Heart left ventricle (tissue), 16 donors: ENCODE results near the gene UNC119B. TPM values are rescaled to one million over a fixed set of nuclear protein-coding genes. Genes with fewer than 3 reads are reported as not detected.

Experiments used
- ATAC-seq, 4 donors: fragments of 200-7000 bp; cut with Tn5 transposase; one replicate each; pipeline ENCODE4 v1.9.1; 2020 to 2022; ENCODE audit warnings: moderate library complexity in 4 of 4, mild to moderate bottlenecking in 3 of 4, moderate number of reproducible peaks in 1 of 4
- DNase-seq, 5 donors: peaks; one replicate each; pipeline ENCODE4 v3.0.0-alpha.2; 2020
- H3K27ac ChIP-seq, 12 donors: fragments of 200-600 bp; sonication (generic) in 4 of 12; one replicate each; pipeline versions ENCODE4 v1.5.0 to v1.8.0; 2016 to 2022; ENCODE audit warnings: mild to moderate bottlenecking in 2 of 12
- H3K27me3 ChIP-seq, 9 donors: fragments of 200-600 bp; sonication (generic) in 2 of 9; one replicate each; pipeline versions ENCODE4 v1.5.1 to v1.8.0; 2016 to 2022; ENCODE audit warnings: mild to moderate bottlenecking in 3 of 9
- H3K36me3 ChIP-seq, 9 donors: fragments of 200-600 bp; sonication (generic) in 2 of 9; one replicate each; pipeline versions ENCODE4 v1.5.0 to v1.8.0; 2018 to 2022; ENCODE audit warnings: mild to moderate bottlenecking in 2 of 9
- H3K4me1 ChIP-seq, 12 donors: fragments of 200-600 bp; sonication (generic) in 4 of 12; one replicate each; pipeline versions ENCODE4 v1.5.0 to v1.8.0; 2016 to 2022; ENCODE audit warnings: mild to moderate bottlenecking in 3 of 12
- H3K4me3 ChIP-seq, 12 donors: fragments of 200-600 bp; sonication (generic) in 4 of 12; one replicate each; pipeline versions ENCODE4 v1.5.0 to v1.8.0; 2017 to 2022; ENCODE audit warnings: mild to moderate bottlenecking in 9 of 12, moderate library complexity in 4 of 12
- H3K9me3 ChIP-seq, 12 donors: fragments of 200-600 bp; sonication (generic) in 4 of 12; one replicate each; pipeline versions ENCODE4 v1.5.0 to v1.8.0; 2016 to 2022; ENCODE audit warnings: mild to moderate bottlenecking in 1 of 12
- POLR2A ChIP-seq, 2 donors: fragments of 450-650 bp; IDR thresholded peaks; one replicate each; pipeline ENCODE4 v1.6.1; 2017; ENCODE audit warnings: antibody characterized with exemption in 2 of 2, mild to moderate bottlenecking in 2 of 2, moderate library complexity in 2 of 2
- WGBS, 4 donors: extraction: QIAGEN DNeasy Blood & Tissue Kit in 2 of 4; methylation state at CpG; one replicate each; pipeline versions ENCODE4 v1.1.5 to v1.1.7; 2013 to 2018; 5-methylcytosine and 5-hydroxymethylcytosine counted together
- intact Hi-C, 10 donors: fragments of 100-400 bp; cut with DNase I; formaldehyde crosslinking; loops; one replicate each; pipeline versions ENCODE4 v1.11.1 to v1.14.2; 2022
- long read RNA-seq, 3 donors: library from polyadenylated mRNA; unstranded; transcript quantifications; one replicate each; pipeline ENCODE4 v2.0.0, GENCODE V29; 2020 to 2021
- polyA plus RNA-seq, 2 donors: library from polyadenylated mRNA; stranded (reverse); fragments of 200-250 nt; gene quantifications; one replicate each; pipeline ENCODE4 v1.2.3, GENCODE V29; 2013
- total RNA-seq, 9 donors: library from RNA; depleted of rRNA in 2 of 9; stranded (reverse); fragments of >200 nt in 2 of 9; fragmentation: NEBNext Ultra II Directional in 3 of 9; extraction: Animal tissue kit (Norgen Biotek cat#: 25700) in 3 of 9; gene quantifications; one replicate each; pipeline versions ENCODE4 v1.1.0 to v1.2.4, GENCODE V29; 2016 to 2023
- TF ChIP-seq, protein P1 (sequence below), 12 donors: fragments of 200-600 bp; sonication (generic) in 4 of 12; IDR thresholded peaks; one replicate each; pipeline versions ENCODE4 v1.5.0 to v1.8.0; 2018 to 2022; ENCODE audit warnings: antibody characterized with exemption in 12 of 12, mild to moderate bottlenecking in 5 of 12
- donor health status: ischemic (EF 13 %, LVEDD 7.1; RV severe dilation, severe dysfunction).
- donor health status: healthy with polysubstance abuse.
- donor health status: DM: no; HTN: yes; CAD: no.
- donor health status: DM: no; HTN: no; CAD: no.
- donor health status: ischemic (EF 25% LVEDD 6.9; RV normal size, moderate dysfunction).
- donor health status: ischemic (EF 25% LVEDD 5.7; RV mildly dilated, moderate dysfunction).
- donor health status: healthy.
- donor health status: DM: yes; HTN: yes; CAD: no.
- donor health status: ischemic (EF 35%, LVEDD 5.7; RV mildly dilated, moderate dysfunction).
- donor health status: nonischemic (EF 11% LVEDD 7.7; RV severe dilation, severe dysfunction).
- donor health status: DM: yes; HTN: yes; CAD: no.
- donor health status: PGD.
- donor health status: ischemic (EF 29% LVEDD 5.4; RV normal size, mild dysfunction).
- donor health status: nonischemic (EF 23%, LVEDD 6.1; RV moderate dilation, normal function).

The UNC119B gene
- total RNA-seq (10 to 100 TPM in 6 of 9 donors, 1 to 10 TPM in 3; 9.1 to 12.6 (median 10.7) TPM), polyA plus RNA-seq (10 to 100 TPM in 1 of 2 donors, 1 to 10 TPM in 1; 3.9 to 13.7 TPM)
- long read RNA-seq, donor 1, full-length matches to known transcripts = 6 of 7 reads
- long read RNA-seq, donor 1, partial matches to known transcripts = 0 of 7 reads
- long read RNA-seq, donor 1, other reads (novel, unspliced or antisense) = 1 of 7 reads
- long read RNA-seq, donor 2, full-length matches to known transcripts = 2 of 2 reads
- long read RNA-seq, donor 2, partial matches to known transcripts = 0 of 2 reads
- long read RNA-seq, donor 2, other reads (novel, unspliced or antisense) = 0 of 2 reads
- long read RNA-seq, donor 3, full-length matches to known transcripts = 7 of 7 reads
- long read RNA-seq, donor 3, partial matches to known transcripts = 0 of 7 reads
- long read RNA-seq, donor 3, other reads (novel, unspliced or antisense) = 0 of 7 reads

DNA sequence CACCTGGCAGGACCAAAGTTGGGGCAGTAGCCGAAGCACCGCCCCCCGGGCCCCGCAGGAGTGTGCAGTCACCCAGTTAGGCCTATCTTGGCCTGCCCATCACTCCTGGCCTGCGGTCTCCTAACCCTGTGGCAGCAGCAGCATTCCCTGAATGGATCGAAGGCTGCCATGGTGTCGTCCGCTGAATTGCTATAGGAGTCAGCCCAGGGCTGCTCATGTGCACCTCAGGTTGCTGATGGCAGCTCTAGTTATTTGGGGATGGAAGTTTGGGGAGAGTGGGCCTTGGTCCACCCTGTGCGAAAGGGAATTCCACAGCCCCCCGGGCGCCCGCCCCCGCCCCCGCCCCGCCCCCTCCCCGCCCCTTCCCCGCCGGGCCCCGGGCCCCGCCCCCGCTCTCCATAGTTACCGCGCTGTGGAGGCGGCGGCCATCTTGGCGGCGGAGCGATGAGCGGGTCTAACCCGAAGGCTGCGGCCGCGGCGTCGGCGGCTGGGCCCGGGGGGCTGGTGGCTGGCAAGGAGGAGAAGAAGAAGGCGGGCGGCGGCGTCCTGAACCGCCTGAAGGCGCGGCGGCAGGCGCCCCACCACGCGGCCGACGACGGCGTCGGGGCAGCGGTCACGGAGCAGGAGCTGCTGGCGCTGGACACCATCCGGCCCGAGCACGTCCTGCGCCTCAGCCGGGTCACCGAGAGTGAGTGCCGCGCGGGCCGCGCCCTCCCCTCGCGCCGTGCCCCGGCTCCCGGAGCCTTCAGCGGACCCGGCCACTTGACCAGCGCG is at the start of gene UNC119B:
Gene UNC119B, plus strand, starts transcription at position 428 of the 774 bp plus-strand sequence. Its CDS starts 17 bp downstream, at position 445.
- Histone ChIP-seq H3K9me3 (no peaks in the 10 kb centered on the region), H3K4me3 (peak within 1 kb of the TSS; percentile 54 to 99 (median 82)), H3K27ac (peak within 1 kb of the TSS; percentile 70 to 95 (median 90)), H3K4me1 (peaks cover 4 to 35% (median 27%) of the 10 kb centered on the region in 12 donors), H3K27me3 (no peaks in the 10 kb centered on the region), H3K36me3 (peaks cover 0 to 23% (median 15%) of the 10 kb centered on the region in 9 donors)
- intact Hi-C loops = loop anchor here in 7 of 10 donors (2.0 to 10.0 kb wide), 5 partner anchors 21 to 265 kb away; partner anchors contain the start of genes POP5 (in 3 of the 7), HNF1A (in 2 of the 7) and MLEC (in 2 of the 7)
- WGBS, 4 donors = 0 to 1% (median 0%) methylated on average over 18 to 70 of the region's 76 CpGs
- DNase-seq (peak; percentile 71 to 89 (median 82)), ATAC-seq (peak; percentile 47 to 95 (median 90))
- TF ChIP-seq, protein P1, sequence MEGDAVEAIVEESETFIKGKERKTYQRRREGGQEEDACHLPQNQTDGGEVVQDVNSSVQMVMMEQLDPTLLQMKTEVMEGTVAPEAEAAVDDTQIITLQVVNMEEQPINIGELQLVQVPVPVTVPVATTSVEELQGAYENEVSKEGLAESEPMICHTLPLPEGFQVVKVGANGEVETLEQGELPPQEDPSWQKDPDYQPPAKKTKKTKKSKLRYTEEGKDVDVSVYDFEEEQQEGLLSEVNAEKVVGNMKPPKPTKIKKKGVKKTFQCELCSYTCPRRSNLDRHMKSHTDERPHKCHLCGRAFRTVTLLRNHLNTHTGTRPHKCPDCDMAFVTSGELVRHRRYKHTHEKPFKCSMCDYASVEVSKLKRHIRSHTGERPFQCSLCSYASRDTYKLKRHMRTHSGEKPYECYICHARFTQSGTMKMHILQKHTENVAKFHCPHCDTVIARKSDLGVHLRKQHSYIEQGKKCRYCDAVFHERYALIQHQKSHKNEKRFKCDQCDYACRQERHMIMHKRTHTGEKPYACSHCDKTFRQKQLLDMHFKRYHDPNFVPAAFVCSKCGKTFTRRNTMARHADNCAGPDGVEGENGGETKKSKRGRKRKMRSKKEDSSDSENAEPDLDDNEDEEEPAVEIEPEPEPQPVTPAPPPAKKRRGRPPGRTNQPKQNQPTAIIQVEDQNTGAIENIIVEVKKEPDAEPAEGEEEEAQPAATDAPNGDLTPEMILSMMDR (IDR thresholded peaks at IDR 0.05) = no peak

DNA sequence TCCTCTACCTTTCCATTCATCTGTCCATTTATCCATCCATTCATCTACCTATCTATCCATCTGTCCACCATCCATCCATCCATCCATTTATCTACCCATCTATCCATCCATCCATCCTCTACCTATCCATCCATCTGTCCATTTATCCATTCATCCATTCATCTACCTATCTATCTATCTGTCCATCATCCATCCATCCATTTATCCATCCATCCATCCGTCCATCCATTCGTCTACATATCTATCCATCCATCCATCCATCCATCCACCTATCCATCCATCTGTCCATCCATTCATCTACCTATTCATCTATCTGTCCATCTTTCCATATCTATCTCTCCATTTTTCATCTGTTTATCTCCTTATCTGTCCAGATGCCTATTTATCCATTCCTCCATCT is 48.8 kb upstream of the UNC119B start:
- 68 to 97% (median 75%) methylated on average over 2 of the region's 2 CpGs for WGBS, 4 donors
- peaks cover 0 to 20% (median 0%) of the 10 kb centered on the region in 9 donors for H3K36me3 ChIP-seq

DNA sequence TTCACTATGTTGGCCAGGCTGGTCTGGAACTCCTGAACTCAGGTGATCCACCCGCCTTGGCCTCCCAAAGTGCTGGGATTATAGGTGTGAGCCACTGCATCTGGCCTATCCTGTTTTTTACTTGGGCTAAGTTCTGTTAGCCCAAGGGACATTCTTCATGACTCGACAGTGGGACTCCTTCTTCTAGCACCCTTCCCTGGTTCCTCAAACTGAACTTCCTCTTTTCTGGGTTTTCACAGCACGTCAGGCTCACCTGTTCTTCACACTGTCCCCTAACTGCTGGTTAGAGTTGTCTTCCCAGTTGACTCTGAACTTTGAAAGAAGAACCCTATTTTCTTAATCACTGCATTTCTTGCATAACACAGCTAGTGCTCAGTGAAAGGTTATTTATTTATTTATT is 47.4 kb upstream of the UNC119B start:
- H3K4me3 ChIP-seq = no peak overlapping the region
- H3K4me1 ChIP-seq = peaks cover 0 to 12% (median 0%) of the 10 kb centered on the region in 12 donors
- DNase-seq (no peak), ATAC-seq (no peak)
- H3K36me3 ChIP-seq = peaks cover 0 to 20% (median 0%) of the 10 kb centered on the region in 9 donors
- H3K27ac ChIP-seq = no peak overlapping the region
- intact Hi-C loops = no loop called here
- H3K27me3 ChIP-seq = no peaks in the 10 kb centered on the region
- TF ChIP-seq, protein P1 (IDR thresholded peaks at IDR 0.05) = no peak
- TF ChIP-seq POLR2A (IDR thresholded peaks at IDR 0.05) = no peak
- 83 to 97% (median 88%) methylated on average over 3 of the region's 3 CpGs for WGBS, 4 donors
- H3K9me3 ChIP-seq = no peaks in the 10 kb centered on the region

More for the DNA sequence above, 48.8 kb upstream of the UNC119B start:
- Histone ChIP-seq H3K4me1 (peaks cover 0 to 12% (median 0%) of the 10 kb centered on the region in 12 donors), H3K4me3 (no peak overlapping the region), H3K9me3 (no peaks in the 10 kb centered on the region), H3K27me3 (no peaks in the 10 kb centered on the region), H3K27ac (no peak overlapping the region)
- TF ChIP-seq, protein P1 (IDR thresholded peaks at IDR 0.05) = no peak
- TF ChIP-seq POLR2A (IDR thresholded peaks at IDR 0.05) = no peak
- intact Hi-C loops = no loop called here
- ATAC-seq (no peak), DNase-seq (no peak)

DNA sequence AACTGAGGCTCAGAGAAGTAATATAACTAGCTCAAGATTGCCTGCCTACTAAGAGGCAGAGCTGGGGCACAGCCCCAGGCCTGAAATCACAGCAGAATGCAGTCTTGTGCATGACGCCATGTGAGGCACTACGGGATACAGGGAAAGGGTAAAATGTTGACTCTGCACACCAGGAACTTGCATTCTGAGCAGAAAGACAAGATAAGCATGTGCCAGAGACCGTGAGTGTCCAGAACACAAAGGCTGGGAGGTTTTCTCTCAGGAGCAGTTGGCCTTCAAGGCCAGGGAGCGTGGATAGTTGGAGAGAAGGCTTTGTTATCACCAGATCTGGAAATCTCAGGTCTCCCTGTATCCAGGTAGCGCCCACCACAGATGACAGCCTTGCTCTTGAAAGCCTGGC is 46.5 kb upstream of the UNC119B start:
- H3K36me3 ChIP-seq = peaks cover 0 to 20% (median 0%) of the 10 kb centered on the region in 9 donors
- no peak for ATAC-seq
- intact Hi-C loops = no loop called here
- H3K9me3 ChIP-seq = no peaks in the 10 kb centered on the region
- no peaks in the 10 kb centered on the region for H3K27me3 ChIP-seq
- TF ChIP-seq POLR2A (IDR thresholded peaks at IDR 0.05) = no peak
- TF ChIP-seq, protein P1 (IDR thresholded peaks at IDR 0.05) = no peak
- 75 to 84% (median 83%) methylated on average over 5 of the region's 5 CpGs for WGBS, 4 donors
- H3K4me3 ChIP-seq = no peak overlapping the region
- H3K4me1 ChIP-seq = peaks cover 0 to 10% (median 0%) of the 10 kb centered on the region in 12 donors
- DNase-seq = no peak
- H3K27ac ChIP-seq = no peak overlapping the region
